UCSD-AML1 (cell line): ENCODE data around the gene SPDYE3.
A peak's percentile ranks its signal among the peaks of the same experiment; 100 is the strongest.
"Not testable (repeated sequence)": the region's sequence is repeated elsewhere in the genome, so short reads cannot be mapped to it uniquely, and the experiment has no call there.

Experiments used
- DNase-seq: peaks from one replicate; lab custom pipeline; 2025; ENCODE audit not compliant: unreplicated experiment; lab: John Stamatoyannopoulos, UW

Gene SPDYE3

DNA sequence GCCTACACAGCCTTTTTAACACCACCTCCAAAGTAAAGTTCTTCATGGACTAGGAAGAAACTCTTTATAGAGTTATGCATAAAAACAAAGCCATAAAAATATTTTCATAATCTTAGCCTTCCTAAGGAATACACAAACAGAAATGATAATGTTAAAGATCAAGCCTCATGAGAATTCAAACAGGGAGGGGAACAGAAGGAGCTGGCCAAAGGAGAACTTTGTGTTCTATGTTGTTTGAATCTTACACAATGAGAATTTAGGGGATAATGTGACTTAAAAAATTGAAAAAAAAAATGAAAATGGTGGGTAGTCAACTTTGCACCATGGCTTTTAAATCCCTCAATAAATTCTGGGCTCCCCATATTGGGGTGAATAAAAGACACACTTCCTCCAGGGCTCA, 41.3 kb downstream of the SPDYE3 start:
- no peak for DNase-seq

DNA sequence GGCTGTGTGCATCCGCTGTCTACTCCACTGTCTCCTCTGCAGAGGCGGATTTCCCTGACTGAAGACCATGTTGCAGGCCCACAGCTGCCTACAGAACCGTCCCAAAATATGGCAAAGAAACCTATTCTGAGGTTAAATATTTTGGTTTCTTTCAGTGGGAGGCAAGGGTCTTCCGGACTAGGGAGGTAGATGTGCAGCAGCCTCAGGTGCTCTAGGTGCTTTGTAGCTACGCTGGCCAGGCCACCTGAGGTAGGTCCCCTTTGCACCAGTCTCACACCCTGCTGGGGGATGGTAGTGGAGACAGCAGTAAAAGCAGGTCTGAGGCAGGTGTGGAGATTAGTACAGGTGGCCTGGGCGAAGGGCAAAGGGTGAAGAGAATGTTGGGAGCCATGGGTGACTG, 42.3 kb downstream of the SPDYE3 start:
- DNase-seq: no peak

DNA sequence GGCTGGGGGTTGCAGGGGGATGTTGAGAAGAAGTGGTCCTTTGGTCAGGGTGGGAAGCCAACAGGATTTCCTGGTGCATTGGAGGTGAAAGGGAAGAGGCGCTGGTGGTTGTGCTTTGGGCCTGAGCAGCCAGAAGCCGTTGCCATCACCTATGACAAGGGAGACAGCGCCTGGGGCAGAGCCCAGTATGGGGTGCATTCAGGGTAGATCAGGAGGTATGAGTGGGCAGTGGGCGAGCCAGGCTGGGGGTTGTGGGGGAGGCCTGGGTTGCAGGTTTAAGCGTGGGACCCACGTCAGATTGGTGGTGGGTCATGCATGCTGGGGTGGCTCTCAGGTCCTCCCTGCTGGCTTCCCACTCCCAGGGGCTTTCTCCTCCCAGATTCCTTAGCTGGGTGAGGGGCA, 44.2 kb downstream of the SPDYE3 start:
- DNase-seq: no peak

DNA sequence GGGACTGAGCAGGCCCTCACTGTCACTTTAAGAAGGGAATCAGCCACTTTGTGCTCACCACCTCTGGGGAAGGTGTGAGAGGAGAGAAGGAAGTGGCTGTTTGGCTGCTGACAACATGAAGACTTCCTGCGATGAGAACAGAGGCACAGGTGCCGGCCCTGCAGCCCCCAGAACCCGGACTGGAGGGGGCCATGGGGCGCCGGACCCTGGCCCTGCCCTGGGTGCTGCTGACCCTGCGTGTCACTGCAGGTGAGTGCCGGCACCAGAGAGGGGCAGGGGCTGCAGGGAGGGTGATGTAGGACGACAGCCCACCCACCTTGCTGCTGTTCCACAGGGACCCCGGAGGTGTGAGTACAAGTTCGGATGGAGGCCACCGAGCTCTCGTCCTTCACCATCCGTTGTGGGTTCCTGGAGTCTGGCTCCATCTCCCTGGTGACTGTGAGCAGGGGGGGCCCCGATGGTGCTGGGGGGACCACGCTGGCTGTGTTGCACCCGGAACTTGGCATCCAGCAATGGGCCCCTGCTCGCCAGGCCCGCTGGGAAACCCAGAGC, 44.8 kb downstream of the SPDYE3 start:
- DNase-seq: not testable (repeated sequence)

DNA sequence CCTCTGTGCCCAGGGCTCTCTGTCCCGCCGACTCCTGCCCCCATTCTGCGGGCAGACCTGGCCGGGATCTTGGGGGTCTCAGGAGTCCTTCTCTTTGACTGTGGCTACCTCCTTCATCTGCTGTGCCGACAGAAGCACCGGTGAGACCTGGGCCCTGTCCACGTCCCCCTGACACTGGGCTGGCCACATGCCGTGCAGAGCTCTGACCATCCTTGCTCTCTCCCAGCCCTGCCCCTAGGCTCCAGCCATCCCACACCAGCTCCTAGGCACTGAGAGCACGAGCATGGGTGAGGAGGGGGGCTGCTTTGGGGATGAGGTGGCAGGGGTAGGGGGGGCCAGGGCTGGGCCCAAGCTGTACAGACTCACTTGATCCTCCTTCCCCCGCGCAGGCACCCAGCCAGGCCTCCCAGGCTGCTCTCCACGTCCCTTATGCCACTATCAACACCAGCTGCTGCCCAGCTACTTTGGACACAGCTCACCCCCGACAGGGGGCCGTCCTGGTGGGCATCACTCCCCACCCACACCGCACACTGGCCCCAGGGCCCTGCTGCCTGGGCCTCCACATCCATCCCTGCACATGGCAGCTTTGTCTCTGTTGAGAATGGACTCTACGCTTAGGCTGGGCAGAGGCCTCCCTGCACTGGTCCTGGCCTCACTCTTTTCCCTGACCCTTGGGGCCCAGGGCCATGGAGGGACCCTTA, 45.6 kb downstream of the SPDYE3 start:
- DNase-seq: no peak

DNA sequence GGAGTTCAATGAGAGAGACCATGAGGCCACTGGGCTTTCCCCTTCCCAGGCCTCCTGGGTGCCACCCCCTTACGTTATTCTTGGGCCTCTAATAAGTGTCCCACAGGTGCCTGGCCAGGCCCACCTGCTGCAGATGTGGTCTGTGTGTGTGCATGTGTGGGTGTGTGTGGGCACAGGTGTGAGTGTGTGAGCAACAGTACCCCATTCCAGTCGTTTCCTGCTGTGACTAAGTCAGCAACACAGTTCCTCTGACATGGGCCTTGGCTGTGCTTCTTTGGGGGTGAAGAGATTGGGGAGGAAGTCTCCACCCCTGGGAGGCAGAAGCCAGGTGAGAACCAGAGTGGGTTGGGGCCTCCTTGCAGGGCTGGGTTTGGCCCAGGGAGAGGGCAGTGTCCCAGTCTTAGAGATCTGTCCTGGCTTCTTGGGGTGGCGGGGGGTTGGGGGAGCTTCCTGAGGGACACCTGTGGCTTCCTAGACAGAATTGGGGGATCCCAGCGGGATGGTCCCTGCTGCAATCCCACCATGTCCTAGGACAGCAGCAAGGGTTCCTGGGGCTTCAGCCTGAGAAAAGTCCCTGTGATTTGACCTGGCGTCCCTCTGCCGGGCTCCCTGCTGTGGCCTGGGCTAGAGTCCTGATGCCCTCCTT, 46.3 kb downstream of the SPDYE3 start:
- no peak for DNase-seq

DNA sequence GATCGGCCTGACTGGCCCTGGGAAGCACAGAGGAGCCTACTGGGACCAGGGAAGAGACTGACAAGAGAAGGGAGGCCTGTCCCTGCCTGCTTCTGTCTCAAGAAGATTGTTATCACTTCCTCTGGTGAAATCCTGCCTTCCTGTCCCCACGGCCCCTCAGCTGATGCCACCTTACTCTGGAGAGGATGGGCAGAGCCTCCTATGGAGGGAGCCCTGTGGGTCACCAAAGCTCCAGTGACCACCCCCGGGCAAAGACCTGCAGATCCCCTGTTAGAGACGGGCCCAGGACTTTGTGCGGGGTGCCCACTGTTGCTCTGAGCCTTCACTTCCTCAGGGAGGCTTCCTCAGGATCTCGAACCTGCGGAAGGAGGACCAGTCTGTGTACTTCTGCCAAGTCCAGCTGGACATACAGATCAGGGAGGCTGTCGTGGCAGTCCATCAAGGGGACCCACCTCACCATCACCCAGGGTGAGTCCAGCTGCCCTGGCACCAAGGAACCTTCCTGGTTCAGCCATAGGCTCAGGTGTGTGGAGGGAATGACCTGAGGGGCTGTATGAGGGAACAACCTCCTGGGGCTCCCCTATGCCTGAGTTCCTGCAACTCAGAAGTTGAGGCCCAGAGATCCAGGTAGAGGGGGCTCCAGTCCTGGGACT, 49.0 kb downstream of the SPDYE3 start:
- no peak for DNase-seq

DNA sequence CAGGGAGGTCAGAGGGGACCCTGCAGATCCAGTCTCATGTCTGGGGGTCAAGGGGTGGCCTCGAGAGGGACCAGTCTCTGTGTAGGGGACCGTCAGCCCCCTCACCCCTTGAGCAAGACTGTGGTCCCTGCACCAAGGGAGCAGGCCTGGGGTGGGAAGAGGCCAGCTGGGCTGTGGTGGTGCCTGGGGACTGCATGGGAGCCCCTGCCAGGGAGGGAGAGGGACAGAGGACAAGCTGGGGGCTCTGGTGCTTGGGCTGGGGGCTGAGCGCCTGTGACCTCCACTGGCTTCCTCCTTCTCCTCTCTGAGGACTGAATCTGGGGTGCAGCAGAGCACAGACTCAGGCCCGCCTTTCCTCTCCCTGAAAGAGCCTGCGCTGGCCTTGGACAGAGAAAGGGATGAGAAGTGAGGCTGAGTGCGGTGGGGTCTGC, 49.6 kb downstream of the SPDYE3 start:
- no peak for DNase-seq

DNA sequence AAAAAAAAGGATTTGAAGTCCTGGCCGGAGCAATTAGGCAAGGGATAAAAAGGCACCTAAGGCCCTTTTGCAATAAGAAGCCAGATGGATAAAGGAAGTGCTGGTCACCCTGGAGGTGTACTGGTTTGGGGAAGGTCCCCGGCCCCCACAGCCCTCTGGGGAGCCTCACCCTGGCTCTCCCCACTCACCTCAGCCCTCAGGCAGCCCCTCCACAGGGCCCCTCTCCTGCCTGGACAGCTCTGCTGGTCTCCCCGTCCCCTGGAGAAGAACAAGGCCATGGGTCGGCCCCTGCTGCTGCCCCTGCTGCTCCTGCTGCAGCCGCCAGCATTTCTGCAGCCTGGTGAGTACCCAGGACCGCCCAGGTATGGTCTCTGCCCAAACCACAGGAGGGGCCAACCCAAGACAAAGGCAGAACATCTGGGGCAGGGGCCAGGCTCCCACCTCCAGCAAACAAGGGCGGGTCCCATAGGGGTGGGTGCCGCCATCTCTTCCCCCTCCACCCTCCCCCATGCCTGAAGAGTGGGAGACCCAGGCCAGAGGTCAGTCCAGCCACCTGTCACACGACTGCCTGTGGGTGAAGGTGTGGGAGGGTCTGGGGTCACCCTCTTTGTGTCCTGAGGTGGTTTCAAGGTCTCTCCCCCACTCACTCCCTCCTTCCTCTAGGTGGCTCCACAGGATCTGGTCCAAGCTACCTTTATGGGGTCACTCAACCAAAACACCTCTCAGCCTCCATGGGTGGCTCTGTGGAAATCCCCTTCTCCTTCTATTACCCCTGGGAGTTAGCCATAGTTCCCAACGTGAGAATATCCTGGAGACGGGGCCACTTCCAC, 50.7 kb downstream of the SPDYE3 start, which contains the start of gene PILRB:
Gene PILRB (plus strand): TSS at position 91 of the 830 bp plus-strand sequence. CDS start 186 bp downstream, at position 277.
- no peak for DNase-seq

DNA sequence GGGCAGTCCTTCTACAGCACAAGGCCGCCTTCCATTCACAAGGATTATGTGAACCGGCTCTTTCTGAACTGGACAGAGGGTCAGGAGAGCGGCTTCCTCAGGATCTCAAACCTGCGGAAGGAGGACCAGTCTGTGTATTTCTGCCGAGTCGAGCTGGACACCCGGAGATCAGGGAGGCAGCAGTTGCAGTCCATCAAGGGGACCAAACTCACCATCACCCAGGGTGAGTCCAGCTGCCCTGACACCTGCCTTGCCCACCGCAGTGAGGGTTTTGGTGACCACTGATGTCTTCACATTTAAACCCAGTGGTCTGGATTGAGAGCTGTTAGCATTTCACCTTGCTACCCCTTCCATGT, 51.3 kb downstream of the SPDYE3 start:
- no peak for DNase-seq

DNA sequence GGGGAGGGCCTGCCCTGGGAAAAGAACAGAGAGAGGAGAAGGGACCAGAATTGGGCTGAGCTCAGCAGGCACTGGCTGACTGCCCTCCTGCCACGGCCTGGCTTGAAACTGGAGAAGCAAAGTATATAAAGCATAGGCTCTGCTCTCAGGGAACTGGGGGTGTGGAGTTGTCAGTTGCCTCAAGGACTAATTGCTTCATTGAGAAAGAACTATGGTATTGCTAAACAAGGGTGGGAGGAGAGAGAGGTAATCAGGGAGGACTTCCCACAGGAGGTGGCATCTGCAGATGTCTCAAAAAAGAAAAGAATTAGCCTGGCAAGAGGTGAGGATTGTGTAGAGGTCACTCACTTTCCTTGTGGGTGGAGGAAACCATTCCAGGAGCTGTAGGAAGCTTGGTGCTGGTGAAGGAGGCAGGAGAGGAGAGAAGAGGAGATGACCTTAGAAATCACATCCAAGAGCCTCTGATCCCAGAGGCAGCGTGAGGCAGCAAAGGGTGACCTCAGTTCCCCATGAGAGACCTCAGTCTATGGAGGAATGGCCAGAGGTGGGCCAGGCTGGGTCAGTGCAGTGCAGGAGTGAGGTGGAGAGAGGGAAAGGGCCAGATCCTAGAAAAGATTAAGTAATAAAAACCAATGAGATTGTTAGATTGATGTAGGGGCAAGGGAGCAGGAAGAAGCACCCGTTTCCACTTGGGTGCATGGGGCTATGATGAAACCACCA, 52.8 kb downstream of the SPDYE3 start:
- no peak for DNase-seq

DNA sequence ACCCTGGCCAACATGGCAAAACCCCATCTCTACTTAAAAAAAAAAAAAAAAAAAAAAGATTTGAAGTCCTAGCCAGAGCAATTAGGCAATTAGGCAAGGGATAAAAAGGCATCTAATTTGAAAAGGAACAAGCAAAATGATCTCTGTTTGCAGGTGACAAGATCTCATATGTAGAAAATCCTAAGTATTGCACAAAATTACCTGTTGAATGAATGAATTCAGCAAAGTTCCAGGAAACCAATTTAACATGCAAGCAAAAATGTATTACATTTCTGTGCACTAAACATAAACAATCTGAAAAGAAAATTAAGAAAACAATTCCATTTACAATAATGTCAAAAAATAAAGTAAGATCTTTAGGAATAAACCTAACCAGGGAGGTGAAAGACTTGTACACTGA, 55.6 kb downstream of the SPDYE3 start:
- DNase-seq: no peak

DNA sequence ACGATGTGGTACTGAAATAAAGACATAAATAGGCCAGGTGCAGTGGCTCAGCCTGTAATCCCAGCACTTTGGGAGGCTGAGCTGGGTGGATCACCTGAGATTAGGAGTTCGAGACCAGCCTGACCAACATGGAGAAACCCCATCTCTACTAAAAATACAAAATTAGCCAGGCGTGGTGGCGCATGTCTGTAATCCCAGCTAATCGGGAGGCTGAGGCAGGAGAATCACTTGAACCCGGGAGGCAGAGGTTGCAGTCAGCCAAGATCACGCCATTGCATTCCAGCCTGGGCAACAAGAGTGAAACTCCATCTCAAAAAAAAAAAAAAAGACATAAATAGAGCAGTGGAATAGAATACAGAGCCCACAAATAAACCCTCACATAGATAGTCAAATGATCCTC, 56.3 kb downstream of the SPDYE3 start:
- not testable (repeated sequence) for DNase-seq

DNA sequence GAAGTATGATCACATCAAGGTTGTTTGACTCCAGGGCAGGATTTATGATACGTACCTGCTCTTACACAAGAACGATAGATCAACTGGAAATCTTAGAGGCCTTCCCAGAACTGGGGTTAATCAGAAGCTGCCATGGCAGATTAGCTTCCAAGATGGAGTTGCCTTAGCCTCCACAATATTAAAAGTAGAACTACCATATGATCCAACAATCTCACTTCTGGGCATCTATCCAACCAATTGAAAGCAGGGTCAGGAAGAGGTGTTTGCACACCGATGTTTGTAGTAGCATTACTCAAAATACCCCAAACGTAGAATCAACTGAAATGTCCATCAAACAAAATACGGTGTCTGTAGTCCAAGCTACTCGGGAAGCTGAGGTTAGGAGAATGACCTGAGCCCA, 57.0 kb downstream of the SPDYE3 start:
- no peak for DNase-seq

DNA sequence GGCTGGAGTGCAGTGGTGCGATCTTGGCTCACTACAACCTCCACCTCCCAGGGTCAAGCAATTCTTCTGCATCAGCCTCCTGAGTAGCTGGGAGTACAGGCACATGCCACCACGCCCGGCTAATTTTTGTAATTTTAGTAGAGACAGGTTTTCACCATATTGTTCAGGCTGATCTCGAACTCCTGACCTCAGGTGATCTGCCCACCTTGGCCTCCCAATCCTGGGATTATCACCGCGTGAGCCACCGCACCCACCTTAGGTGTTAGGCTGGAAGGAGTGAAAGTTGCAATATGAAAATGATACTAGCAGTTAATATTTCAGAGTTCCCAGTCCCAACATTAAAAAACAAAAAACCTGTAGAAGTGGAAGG, 58.5 kb downstream of the SPDYE3 start:
- not testable (repeated sequence) for DNase-seq

DNA sequence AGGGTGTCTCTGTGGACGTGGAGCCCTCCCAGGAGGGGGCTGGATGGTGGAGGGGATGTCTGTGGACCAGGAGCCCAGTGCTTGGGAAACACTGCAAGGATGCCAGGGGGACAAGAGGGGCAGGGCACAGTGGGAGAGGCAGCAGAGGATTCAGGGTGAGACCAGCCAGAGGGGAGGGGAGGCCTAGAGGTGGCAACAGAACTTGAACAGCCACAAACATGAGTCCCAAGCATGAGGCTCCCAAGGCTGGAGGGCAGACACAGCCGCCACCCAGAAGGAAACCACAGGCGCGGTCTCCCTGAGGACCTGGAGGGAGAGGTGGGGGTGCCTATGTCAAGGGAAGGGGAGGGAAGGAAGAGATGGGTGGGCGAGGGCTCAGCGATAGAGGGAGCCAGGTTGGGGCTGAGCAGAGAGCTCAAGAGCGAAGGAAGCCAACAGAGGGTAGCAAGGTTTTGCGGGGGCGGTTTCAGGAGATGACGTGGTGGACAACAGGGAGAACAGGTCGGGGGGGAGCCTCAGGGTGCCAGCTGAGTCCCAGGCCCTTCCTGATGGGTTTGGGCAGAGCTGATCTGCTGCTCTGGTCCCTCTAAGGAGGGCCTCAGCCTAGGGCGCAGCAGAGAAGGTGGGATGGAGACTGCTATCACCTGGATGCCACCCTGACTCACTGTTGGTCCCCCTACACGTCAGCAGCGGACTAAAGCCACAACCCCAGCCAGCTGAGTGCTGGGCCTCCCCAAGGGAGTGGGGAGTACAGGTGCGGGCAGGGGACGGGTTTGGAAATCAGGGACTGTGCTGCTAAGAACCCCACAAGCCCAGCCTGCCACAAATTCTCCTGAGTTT, 59.1 kb downstream of the SPDYE3 start:
- DNase-seq: peak; percentile 22

DNA sequence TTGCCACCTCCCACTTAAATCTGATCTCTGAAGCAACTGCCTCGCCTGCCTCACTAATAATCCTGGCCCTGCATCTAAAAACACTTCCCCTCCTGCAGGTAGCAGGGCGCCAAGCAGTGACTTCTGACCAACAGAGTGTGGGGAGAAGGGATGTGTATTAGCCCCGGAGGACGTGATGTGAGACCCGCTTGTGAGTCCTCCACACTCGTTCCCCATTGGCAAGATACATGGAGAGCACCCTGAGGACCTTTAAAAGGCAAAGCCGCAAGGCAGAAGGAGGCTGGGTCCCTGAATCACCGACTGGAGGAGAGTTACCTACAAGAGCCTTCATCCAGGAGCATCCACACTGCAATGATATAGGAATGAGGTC, 59.7 kb downstream of the SPDYE3 start:
- no peak for DNase-seq

DNA sequence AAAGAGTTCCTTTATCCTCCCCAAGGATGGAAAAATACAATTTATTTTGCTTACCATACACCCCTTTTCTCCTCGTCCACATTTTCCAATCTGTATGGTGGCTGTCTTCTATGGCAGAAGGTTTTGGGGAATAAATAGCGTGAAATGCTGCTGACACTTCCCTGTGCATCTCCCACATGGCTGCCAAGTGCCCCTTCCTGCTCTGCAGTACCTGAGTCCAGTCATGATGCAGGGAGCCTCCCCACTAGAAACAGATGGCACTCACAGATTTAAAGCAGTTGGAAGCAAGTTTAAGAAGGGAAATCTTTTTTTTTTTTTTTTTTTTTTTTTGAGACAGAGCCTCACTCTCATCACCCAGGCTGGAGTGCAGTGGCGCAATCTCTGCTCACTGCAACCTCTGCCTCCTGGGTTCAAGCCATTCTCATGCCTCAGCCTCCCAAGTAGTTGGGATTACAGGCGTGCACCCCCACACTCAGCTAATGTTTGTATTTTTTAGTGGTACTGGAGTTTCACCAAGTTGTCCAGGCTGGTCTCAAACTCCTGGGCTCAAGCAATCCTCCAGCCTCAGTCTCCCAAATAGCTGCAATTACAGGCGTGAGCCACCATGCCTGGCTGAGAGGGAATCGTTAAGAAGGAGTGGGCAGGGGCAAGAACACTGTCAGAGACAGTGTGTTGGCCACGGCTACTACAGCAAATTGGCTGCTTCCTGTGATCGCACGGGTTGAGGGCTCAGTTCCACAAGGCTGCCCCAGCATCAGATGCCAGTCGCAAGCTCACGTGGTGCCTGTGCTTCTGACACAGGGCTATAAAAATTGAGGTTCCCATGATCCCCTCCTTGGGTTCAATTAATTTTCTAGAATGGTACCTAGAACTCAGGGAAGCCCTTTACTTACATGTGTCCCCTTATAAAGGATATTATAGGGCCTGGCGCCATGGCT, 60.4 kb downstream of the SPDYE3 start:
- no peak for DNase-seq

DNA sequence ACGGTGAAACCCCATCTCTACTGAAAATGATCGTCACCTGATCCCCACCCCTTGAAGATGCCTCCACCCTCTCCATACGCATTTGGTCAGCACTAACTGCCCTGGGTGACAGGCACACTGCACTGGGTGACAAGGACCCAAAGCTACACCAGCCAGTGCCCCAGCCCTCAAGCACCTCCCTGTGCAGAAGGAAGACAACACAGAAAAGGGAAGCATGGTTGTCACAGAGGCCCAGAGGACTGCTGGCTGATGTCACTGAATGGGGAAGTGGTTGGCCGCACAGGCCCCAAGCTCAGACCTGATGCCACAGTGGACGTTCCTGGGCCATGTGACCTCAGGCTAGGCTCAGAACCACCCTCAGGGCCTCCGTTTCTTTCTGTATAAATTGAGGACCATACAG, 61.6 kb downstream of the SPDYE3 start:
- DNase-seq: peak; percentile 72
